OCI-LY3 (cell line): Measurements from ENCODE around the gene ACAA1.

Experiments used
- H2AFZ ChIP-seq: fragments of 200-600, 300-600 bp; shearing (Covaris generic); 2 replicates; pipeline ENCODE4 v1.6.0; 2014; ENCODE audit warnings: antibody characterized with exemption, low read depth, low read length
- H3K27ac ChIP-seq: fragments of 200-600, 300-600 bp; sonication (generic); 2 replicates; pipeline ENCODE4 v1.5.1; 2014; ENCODE audit warnings: mild to moderate bottlenecking, low read length, moderate library complexity, mixed read lengths
- H3K27me3 ChIP-seq: fragments of 200-600, 300-600 bp; sonication (generic); 2 replicates; pipeline ENCODE4 v1.6.1; 2014; ENCODE audit warnings: low read depth, low read length, mixed read lengths
- H3K36me3 ChIP-seq: fragments of 200-600, 300-600 bp; sonication (generic); replicated peaks from 2 replicates; pipeline ENCODE3; 2014; ENCODE audit warnings: low read depth, low read length, mixed read lengths
- H3K4me1 ChIP-seq: fragments of 300-600, 200-600 bp; sonication (generic); 2 replicates; pipeline ENCODE4 v1.6.1; 2014; ENCODE audit warnings: low read length, mixed read lengths
- H3K4me2 ChIP-seq: fragments of 200-600, 300-600 bp; sonication (generic); 2 replicates; pipeline ENCODE4 v1.6.1; 2014; ENCODE audit warnings: low read length, mixed read lengths
- H3K4me3 ChIP-seq: fragments of 300-600, 200-600 bp; sonication (generic); 2 replicates; pipeline ENCODE4 v1.5.1; 2014; ENCODE audit warnings: antibody characterized with exemption, mild to moderate bottlenecking, low read length, moderate library complexity
- H3K79me2 ChIP-seq: fragments of 300-600, 200-600 bp; shearing (Covaris generic); 2 replicates; pipeline ENCODE4 v1.6.1; 2014; ENCODE audit warnings: mild to moderate bottlenecking, low read length, mixed read lengths
- H3K9ac ChIP-seq: fragments of 300-600, 200-600 bp; shearing (Covaris generic); 2 replicates; pipeline ENCODE4 v1.6.0; 2014; ENCODE audit warnings: mild to moderate bottlenecking, low read length, moderate library complexity
- H3K9me3 ChIP-seq: fragments of 200-600, 300-600 bp; shearing (Covaris generic); 2 replicates; pipeline ENCODE4 v1.6.1; 2014; ENCODE audit warnings: low read length, mixed read lengths; ENCODE audit not compliant: insufficient read depth
- H4K20me1 ChIP-seq: fragments of 200-600, 300-600 bp; sonication (generic); 2 replicates; pipeline ENCODE4 v1.6.1; 2016; ENCODE audit warnings: low read length, mixed read lengths; ENCODE audit not compliant: insufficient read depth
- EZH2phosphoT487 ChIP-seq: fragments of 200-600 bp; shearing (Covaris generic); IDR thresholded peaks from 2 replicates; pipeline ENCODE4 v1.6.1; 2018; ENCODE audit warnings: antibody characterized with exemption, mixed run types, low read depth
- TF ChIP-seq, protein P1 (sequence below): fragments of 200-600, 300-600 bp; sonication (generic); IDR thresholded peaks from 2 replicates; pipeline ENCODE4 v1.5.1; 2014; ENCODE audit warnings: antibody characterized with exemption, low read length, low read depth

The ACAA1 gene

GRCh38 chr3:38146504-38146903 is 9.6 kb upstream of the ACAA1 start:
- H3K9ac ChIP-seq, result no peak overlapping the region
- H3K27me3 ChIP-seq, result no peaks in the 10 kb centered on the region
- no peaks in the 10 kb centered on the region for H3K79me2 ChIP-seq
- no peaks in the 10 kb centered on the region for H4K20me1 ChIP-seq
- H3K27ac ChIP-seq, result no peak overlapping the region
- H3K9me3 ChIP-seq, result peaks cover 21% of the 10 kb centered on the region
- H3K36me3 ChIP-seq, result peaks cover 24% of the 10 kb centered on the region
- H3K4me2 ChIP-seq, result no peak overlapping the region
- H2AFZ ChIP-seq, result no peak overlapping the region
- TF ChIP-seq, protein P1, sequence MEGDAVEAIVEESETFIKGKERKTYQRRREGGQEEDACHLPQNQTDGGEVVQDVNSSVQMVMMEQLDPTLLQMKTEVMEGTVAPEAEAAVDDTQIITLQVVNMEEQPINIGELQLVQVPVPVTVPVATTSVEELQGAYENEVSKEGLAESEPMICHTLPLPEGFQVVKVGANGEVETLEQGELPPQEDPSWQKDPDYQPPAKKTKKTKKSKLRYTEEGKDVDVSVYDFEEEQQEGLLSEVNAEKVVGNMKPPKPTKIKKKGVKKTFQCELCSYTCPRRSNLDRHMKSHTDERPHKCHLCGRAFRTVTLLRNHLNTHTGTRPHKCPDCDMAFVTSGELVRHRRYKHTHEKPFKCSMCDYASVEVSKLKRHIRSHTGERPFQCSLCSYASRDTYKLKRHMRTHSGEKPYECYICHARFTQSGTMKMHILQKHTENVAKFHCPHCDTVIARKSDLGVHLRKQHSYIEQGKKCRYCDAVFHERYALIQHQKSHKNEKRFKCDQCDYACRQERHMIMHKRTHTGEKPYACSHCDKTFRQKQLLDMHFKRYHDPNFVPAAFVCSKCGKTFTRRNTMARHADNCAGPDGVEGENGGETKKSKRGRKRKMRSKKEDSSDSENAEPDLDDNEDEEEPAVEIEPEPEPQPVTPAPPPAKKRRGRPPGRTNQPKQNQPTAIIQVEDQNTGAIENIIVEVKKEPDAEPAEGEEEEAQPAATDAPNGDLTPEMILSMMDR, result no peak
- no peak for TF ChIP-seq EZH2phosphoT487
- H3K4me3 ChIP-seq, result no peak overlapping the region
- H3K4me1 ChIP-seq, result peaks cover 53% of the 10 kb centered on the region

DNA sequence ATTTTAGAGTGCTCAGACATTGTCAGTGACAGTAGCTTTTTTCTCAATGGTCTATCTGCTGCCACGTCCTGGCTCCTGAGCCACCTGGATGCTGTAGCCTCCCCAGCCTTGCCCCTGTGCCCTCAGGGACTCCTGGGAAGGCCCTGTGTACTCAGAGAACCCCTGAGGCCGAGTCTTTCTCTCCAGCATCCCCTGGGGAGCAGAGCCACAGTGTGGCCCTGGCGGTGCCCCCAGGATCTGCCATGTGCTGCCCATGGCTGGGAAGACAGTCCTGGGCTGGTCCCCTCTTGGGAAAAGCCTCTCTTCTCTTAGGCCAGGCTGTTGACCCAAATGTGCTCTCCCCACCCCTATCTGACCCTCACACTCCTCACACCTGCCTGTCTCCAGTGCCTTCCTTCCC is 6.6 kb upstream of the ACAA1 start:
- peak overlapping the region; percentile 75 for H3K4me2 ChIP-seq

DNA sequence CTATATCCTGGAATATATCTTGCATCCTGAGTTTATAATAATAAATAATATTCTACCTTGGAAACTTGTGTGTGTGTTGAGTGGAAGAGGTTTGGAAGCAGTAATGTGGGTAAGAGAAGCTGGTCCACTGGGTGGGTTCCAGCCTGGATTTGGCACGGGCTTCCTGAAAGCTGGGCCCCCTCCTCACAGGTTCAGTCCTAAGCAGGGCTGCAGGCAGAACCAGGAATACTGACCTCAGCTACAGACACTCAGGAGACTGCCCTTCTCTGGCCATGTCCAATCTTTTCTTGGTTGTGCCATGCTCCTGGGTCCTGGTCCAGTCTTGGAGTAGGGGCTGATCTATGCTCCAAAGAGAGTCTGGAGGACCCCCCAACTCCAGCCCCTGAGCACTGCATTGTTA is 6.0 kb upstream of the ACAA1 start:
- Histone ChIP-seq H3K4me2 (no peak overlapping the region), H3K4me1 (peaks cover 36% of the 10 kb centered on the region)

More for the DNA sequence above, 6.6 kb upstream of the ACAA1 start:
- H3K4me1 ChIP-seq, result peaks cover 37% of the 10 kb centered on the region
- peak overlapping the region; percentile 41 for H3K4me3 ChIP-seq
- no peak overlapping the region for H2AFZ ChIP-seq
- H3K9me3 ChIP-seq, result peaks cover 21% of the 10 kb centered on the region
- peaks cover 24% of the 10 kb centered on the region for H3K79me2 ChIP-seq
- H3K27me3 ChIP-seq, result no peaks in the 10 kb centered on the region
- no peaks in the 10 kb centered on the region for H4K20me1 ChIP-seq
- H3K36me3 ChIP-seq, result peaks cover 43% of the 10 kb centered on the region
- peak overlapping the region; percentile 22 for H3K27ac ChIP-seq
- TF ChIP-seq, protein P1, result no peak
- no peak for TF ChIP-seq EZH2phosphoT487
- H3K9ac ChIP-seq, result peak overlapping the region; percentile 12; the same call in 1 of the 2 replicates

DNA sequence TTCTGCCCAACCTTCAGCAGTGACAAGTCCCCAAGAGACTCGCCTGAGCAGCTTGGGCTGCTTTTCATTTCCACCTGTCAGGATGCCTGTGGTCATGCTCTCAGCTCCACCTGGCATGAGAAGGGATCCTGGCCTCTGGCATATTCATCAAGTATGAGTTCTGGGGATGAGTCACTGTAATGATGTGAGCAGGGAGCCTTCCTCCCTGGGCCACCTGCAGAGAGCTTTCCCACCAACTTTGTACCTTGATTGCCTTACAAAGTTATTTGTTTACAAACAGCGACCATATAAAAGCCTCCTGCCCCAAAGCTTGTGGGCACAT is 5.0 kb upstream of the ACAA1 start:
- Histone ChIP-seq H3K27ac (no peak overlapping the region), H4K20me1 (no peaks in the 10 kb centered on the region), H3K36me3 (peaks cover 43% of the 10 kb centered on the region), H3K79me2 (peaks cover 32% of the 10 kb centered on the region), H3K4me3 (no peak overlapping the region), H3K9me3 (peaks cover 11% of the 10 kb centered on the region), H3K9ac (no peak overlapping the region), H3K27me3 (no peaks in the 10 kb centered on the region), H3K4me2 (no peak overlapping the region), H2AFZ (no peak overlapping the region), H3K4me1 (peaks cover 35% of the 10 kb centered on the region)
- TF ChIP-seq, protein P1, result no peak
- no peak for TF ChIP-seq EZH2phosphoT487

More for the DNA sequence above, 6.0 kb upstream of the ACAA1 start:
- no peaks in the 10 kb centered on the region for H3K27me3 ChIP-seq
- peaks cover 43% of the 10 kb centered on the region for H3K36me3 ChIP-seq
- H3K4me3 ChIP-seq, result no peak overlapping the region
- no peak for TF ChIP-seq EZH2phosphoT487
- TF ChIP-seq, protein P1, result no peak
- H2AFZ ChIP-seq, result no peak overlapping the region
- peaks cover 29% of the 10 kb centered on the region for H3K79me2 ChIP-seq
- no peak overlapping the region for H3K9ac ChIP-seq
- peaks cover 21% of the 10 kb centered on the region for H3K9me3 ChIP-seq
- H4K20me1 ChIP-seq, result no peaks in the 10 kb centered on the region
- H3K27ac ChIP-seq, result no peak overlapping the region
